Neural cell (in vitro differentiated cells): ENCODE results near the gene NKD2. TPM values are rescaled to one million over a fixed set of nuclear protein-coding genes. Genes with fewer than 3 reads are reported as not detected.

Source experiments
- H2AFZ ChIP-seq: fragments of 200-600, 300-800 bp; sonication (generic), shearing (Covaris generic); 2 replicates; pipeline ENCODE4 v1.6.0; 2014; ENCODE audit warnings: low read depth, mild to moderate bottlenecking, antibody characterized with exemption, low read length, moderate library complexity
- H3F3A ChIP-seq: fragments of 200-600 bp; shearing (Covaris generic); 2 replicates; pipeline ENCODE4 v1.6.1; 2016; ENCODE audit warnings: mild to moderate bottlenecking, moderate library complexity, mixed read lengths, antibody characterized with exemption, low read length; ENCODE audit not compliant: insufficient read depth, poor library complexity, severe bottlenecking
- H3K27ac ChIP-seq: fragments of 200-600, 300-800 bp; sonication (generic), shearing (Covaris generic); 2 replicates; pipeline ENCODE4 v1.5.1; 2014; ENCODE audit warnings: mild to moderate bottlenecking, low read length, moderate library complexity
- H3K27me3 ChIP-seq: fragments of 300-800, 200-600 bp; sonication (generic), shearing (Covaris generic); 2 replicates; pipeline ENCODE4 v1.6.0; 2014; ENCODE audit warnings: mild to moderate bottlenecking, low read depth, low read length, moderate library complexity; ENCODE audit not compliant: insufficient read depth
- H3K36me3 ChIP-seq: fragments of 300-800, 200-600 bp; sonication (generic), shearing (Covaris generic); 2 replicates; pipeline ENCODE4 v1.5.1; 2014; ENCODE audit warnings: mild to moderate bottlenecking, antibody characterized with exemption, low read length, moderate library complexity; ENCODE audit not compliant: insufficient read depth
- H3K4me2 ChIP-seq: fragments of 300-800, 200-600 bp; sonication (generic), shearing (Covaris generic); 2 replicates; pipeline ENCODE4 v1.6.0; 2014; ENCODE audit warnings: mild to moderate bottlenecking, low read length
- H3K4me3 ChIP-seq: fragments of 300-800, 200-600 bp; sonication (generic), shearing (Covaris generic); 2 replicates; pipeline ENCODE4 v1.5.1; 2014; ENCODE audit warnings: mild to moderate bottlenecking, low read length, moderate library complexity
- H3K79me2 ChIP-seq: fragments of 200-600 bp; shearing (Covaris generic); replicated peaks from 2 replicates; pipeline ENCODE4 v1.6.0; 2014; ENCODE audit warnings: mild to moderate bottlenecking, low read length, moderate library complexity; ENCODE audit not compliant: insufficient read depth
- H3K9ac ChIP-seq: fragments of 300-800, 200-600 bp; sonication (generic), shearing (Covaris generic); 2 replicates; pipeline ENCODE4 v1.6.1; 2016; ENCODE audit warnings: mild to moderate bottlenecking, low read length, mixed read lengths
- H3K9me2 ChIP-seq: fragments of 200-600 bp; shearing (Covaris generic); 2 replicates; pipeline ENCODE4 v1.6.1; 2016; ENCODE audit warnings: mild to moderate bottlenecking, low read length, mixed read lengths; ENCODE audit not compliant: insufficient read depth
- H3K9me3 ChIP-seq: fragments of 200-600, 300-800 bp; sonication (generic), shearing (Covaris generic); 2 replicates; pipeline ENCODE4 v1.6.1; 2016; ENCODE audit warnings: mild to moderate bottlenecking, mixed run types, low read length, moderate library complexity, mixed read lengths
- H4K20me1 ChIP-seq: fragments of 200-600 bp; shearing (Covaris generic); 2 replicates; pipeline ENCODE4 v1.6.1; 2016; ENCODE audit warnings: mild to moderate bottlenecking, mixed run types; ENCODE audit not compliant: insufficient read depth
- CTCF ChIP-seq: fragments of 450-650 bp; IDR thresholded peaks from 2 replicates; pipeline ENCODE4 v1.5.1; 2014; ENCODE audit warnings: antibody characterized with exemption, mild to moderate bottlenecking, moderate library complexity; ENCODE audit not compliant: poor library complexity, severe bottlenecking
- EP300 ChIP-seq: fragments of 450-650 bp; conservative IDR thresholded peaks from 2 replicates; pipeline ENCODE4 v1.6.1; 2014; ENCODE audit warnings: antibody characterized with exemption, mild to moderate bottlenecking, moderate library complexity; ENCODE audit not compliant: poor library complexity, severe bottlenecking
- EZH2 ChIP-seq: fragments of 200-600, 300-800 bp; shearing (Covaris generic), sonication (generic); IDR thresholded peaks from 2 replicates; pipeline ENCODE4 v1.6.1; 2014; ENCODE audit warnings: antibody characterized with exemption, low read length, borderline replicate concordance, mild to moderate bottlenecking; ENCODE audit not compliant: insufficient read depth, poor library complexity, severe bottlenecking
- MXI1 ChIP-seq: fragments of 450-650 bp; conservative IDR thresholded peaks from 2 replicates; pipeline ENCODE4 v1.6.1; 2014; ENCODE audit warnings: antibody characterized with exemption, mild to moderate bottlenecking; ENCODE audit not compliant: poor library complexity, severe bottlenecking
- POLR2AphosphoS5 ChIP-seq: IDR thresholded peaks from 2 replicates; pipeline ENCODE4 v1.6.1; 2012
- RAD21 ChIP-seq: fragments of 450-650 bp; conservative IDR thresholded peaks from 2 replicates; pipeline ENCODE4 v1.6.1; 2014; ENCODE audit warnings: antibody characterized with exemption, mild to moderate bottlenecking, moderate library complexity
- REST ChIP-seq: IDR thresholded peaks from 2 replicates; pipeline ENCODE4 v1.6.1; 2012; ENCODE audit warnings: borderline replicate concordance
- SMC3 ChIP-seq: fragments of 450-650 bp; conservative IDR thresholded peaks from 2 replicates; pipeline ENCODE4 v1.6.1; 2014; ENCODE audit warnings: antibody characterized with exemption, mild to moderate bottlenecking, moderate library complexity; ENCODE audit not compliant: poor library complexity
- TAF1 ChIP-seq: IDR thresholded peaks from 2 replicates; pipeline ENCODE4 v1.6.1; 2012; ENCODE audit warnings: low read depth
- polyA plus RNA-seq: library from polyadenylated mRNA; depleted of rRNA; stranded (reverse); fragments of >200 nt; gene quantifications from 2 replicates; pipeline ENCODE4 v1.2.3, GENCODE V29; 2014

The NKD2 gene
- polyA plus RNA-seq, 1 donor from 2014 or later, result 7.2 TPM

- TF ChIP-seq EP300, result no peak
These were observed 42.8 kb upstream of the NKD2 start (continued) for GRCh38 chr5:965604-966344.

GRCh38 chr5:966345-966710 is 42.3 kb upstream of the NKD2 start:
- TF ChIP-seq RAD21 (no peak), MXI1 (no peak), CTCF (no peak), EP300 (no peak), EZH2 (no peak), SMC3 (no peak), POLR2AphosphoS5 (no peak), TAF1 (no peak)
- no peak overlapping the region for H3K4me2 ChIP-seq
- no peaks in the 10 kb centered on the region for H4K20me1 ChIP-seq
- no peaks in the 10 kb centered on the region for H3F3A ChIP-seq
- no peaks in the 10 kb centered on the region for H3K27me3 ChIP-seq
- no peaks in the 10 kb centered on the region for H3K9me2 ChIP-seq
- no peaks in the 10 kb centered on the region for H3K79me2 ChIP-seq
- H3K27ac ChIP-seq, result no peak overlapping the region
- H3K9me3 ChIP-seq, result no peaks in the 10 kb centered on the region
- no peak overlapping the region for H2AFZ ChIP-seq
- H3K4me3 ChIP-seq, result no peak overlapping the region
- H3K9ac ChIP-seq, result no peak overlapping the region
- no peaks in the 10 kb centered on the region for H3K36me3 ChIP-seq

- Histone ChIP-seq H3K36me3 (no peaks in the 10 kb centered on the region), H2AFZ (no peak overlapping the region), H3K4me3 (no peak overlapping the region), H3K9me3 (no peaks in the 10 kb centered on the region), H3K27ac (no peak overlapping the region), H3K4me2 (no peak overlapping the region), H3K9me2 (no peaks in the 10 kb centered on the region), H4K20me1 (no peaks in the 10 kb centered on the region), H3F3A (no peaks in the 10 kb centered on the region), H3K27me3 (no peaks in the 10 kb centered on the region), H3K9ac (no peak overlapping the region), H3K79me2 (no peaks in the 10 kb centered on the region)
- no peak for TF ChIP-seq MXI1
- no peak for TF ChIP-seq REST
- no peak for TF ChIP-seq CTCF
- no peak for TF ChIP-seq SMC3
- TF ChIP-seq EP300, result no peak
- TF ChIP-seq POLR2AphosphoS5, result no peak
- no peak for TF ChIP-seq EZH2
- no peak for TF ChIP-seq TAF1
- no peak for TF ChIP-seq RAD21
These were observed 41.7 kb upstream of the NKD2 start for GRCh38 chr5:966941-967340.
